ENCODE measurements around the gene PSMD2. TPM values are rescaled to one million over a fixed set of nuclear protein-coding genes. Genes with fewer than 3 reads are reported as not detected.
A peak's percentile ranks its signal among the peaks of the same experiment; 100 is the strongest.

PSMD2 gene
- total and polyA plus RNA-seq, 4 donors = 78.7 to 222 (median 166) TPM

DNA sequence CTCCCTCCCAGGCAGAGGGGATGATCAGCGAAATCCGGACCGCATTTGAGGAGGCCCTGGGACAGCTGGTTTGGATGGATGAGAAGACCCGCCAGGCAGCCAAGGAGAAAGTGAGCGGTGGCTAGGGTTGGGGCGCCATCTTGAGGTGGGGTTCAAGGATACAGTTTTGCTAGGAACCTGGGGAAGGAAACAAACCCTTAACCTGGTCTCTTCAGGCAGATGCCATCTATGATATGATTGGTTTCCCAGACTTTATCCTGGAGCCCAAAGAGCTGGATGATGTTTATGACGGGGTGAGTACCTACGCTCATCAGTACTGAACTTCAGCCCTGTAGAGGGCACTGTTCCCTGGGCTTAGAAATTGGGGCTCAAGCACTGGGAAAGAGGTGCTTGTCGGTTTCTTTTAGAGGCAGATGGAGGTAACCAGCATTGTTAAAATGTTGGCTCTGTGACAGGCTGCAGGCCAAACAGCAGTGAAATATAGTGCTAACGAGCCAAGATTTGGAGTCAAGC is 9.6 kb upstream of the PSMD2 start:
- Histone ChIP-seq H3K27ac (ENCODE audit: low read depth in 1 of 2, low read length in 1 of 2) (no peak overlapping the region), H3K9ac (ENCODE audit: insufficient read depth in 1 of 2, low read length in 2 of 2) (no peak overlapping the region), H3K9me3 (ENCODE audit: control insufficient read depth in 4 of 4, insufficient read depth in 3 of 4, low read length in 3 of 4) (no peaks in the 10 kb centered on the region), H3K4me3 (no peak overlapping the region), H3K36me3 (ENCODE audit: control insufficient read depth in 4 of 4, insufficient read depth in 4 of 4, low read length in 4 of 4) (no peaks in the 10 kb centered on the region), H3K27me3 (ENCODE audit: control insufficient read depth in 3 of 3, insufficient read depth in 3 of 3, low read length in 2 of 3) (no peaks in the 10 kb centered on the region), H3K4me1 (ENCODE audit: control insufficient read depth in 5 of 5, insufficient read depth in 5 of 5, low read length in 5 of 5) (peaks cover 0 to 3% (median 0%) of the 10 kb centered on the region in 5 donors)
- DNase-seq (peak; percentile 12 to 37 (median 32)), ATAC-seq (ENCODE audit: insufficient read depth, low FRiP score) (peak; percentile 35)
- TF ChIP-seq, protein P1, sequence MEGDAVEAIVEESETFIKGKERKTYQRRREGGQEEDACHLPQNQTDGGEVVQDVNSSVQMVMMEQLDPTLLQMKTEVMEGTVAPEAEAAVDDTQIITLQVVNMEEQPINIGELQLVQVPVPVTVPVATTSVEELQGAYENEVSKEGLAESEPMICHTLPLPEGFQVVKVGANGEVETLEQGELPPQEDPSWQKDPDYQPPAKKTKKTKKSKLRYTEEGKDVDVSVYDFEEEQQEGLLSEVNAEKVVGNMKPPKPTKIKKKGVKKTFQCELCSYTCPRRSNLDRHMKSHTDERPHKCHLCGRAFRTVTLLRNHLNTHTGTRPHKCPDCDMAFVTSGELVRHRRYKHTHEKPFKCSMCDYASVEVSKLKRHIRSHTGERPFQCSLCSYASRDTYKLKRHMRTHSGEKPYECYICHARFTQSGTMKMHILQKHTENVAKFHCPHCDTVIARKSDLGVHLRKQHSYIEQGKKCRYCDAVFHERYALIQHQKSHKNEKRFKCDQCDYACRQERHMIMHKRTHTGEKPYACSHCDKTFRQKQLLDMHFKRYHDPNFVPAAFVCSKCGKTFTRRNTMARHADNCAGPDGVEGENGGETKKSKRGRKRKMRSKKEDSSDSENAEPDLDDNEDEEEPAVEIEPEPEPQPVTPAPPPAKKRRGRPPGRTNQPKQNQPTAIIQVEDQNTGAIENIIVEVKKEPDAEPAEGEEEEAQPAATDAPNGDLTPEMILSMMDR (IDR thresholded peaks at IDR 0.05; ENCODE audit: control extremely low read depth, extremely low read depth) = no peak
- 11 to 16% methylated on average over 10 of the region's 10 CpGs for WGBS, 2 donors

DNA sequence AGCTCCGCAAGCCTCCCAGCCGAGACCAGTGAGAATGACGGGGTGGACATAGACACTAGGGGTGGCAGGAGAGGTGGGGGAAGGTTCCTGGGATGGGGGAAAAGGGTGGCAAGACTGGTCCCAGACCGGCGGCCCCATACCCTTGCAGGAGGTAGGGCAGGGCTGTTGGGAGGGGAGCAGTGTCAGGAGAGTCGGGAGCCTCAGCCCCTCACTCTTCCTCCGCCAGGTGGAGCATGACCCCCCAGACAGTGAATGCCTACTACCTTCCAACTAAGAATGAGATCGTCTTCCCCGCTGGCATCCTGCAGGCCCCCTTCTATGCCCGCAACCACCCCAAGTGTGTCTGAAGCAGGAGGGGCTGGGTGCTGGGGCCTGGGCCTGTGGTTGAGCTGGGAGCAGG is 8.7 kb upstream of the PSMD2 start:
- H3K36me3 ChIP-seq (ENCODE audit: control insufficient read depth in 4 of 4, insufficient read depth in 4 of 4, low read length in 4 of 4) = no peaks in the 10 kb centered on the region
- H3K9ac ChIP-seq (ENCODE audit: insufficient read depth in 1 of 2, low read length in 2 of 2) = no peak overlapping the region
- no peak for ATAC-seq (ENCODE audit: insufficient read depth, low FRiP score)
- H3K27me3 ChIP-seq (ENCODE audit: control insufficient read depth in 3 of 3, insufficient read depth in 3 of 3, low read length in 2 of 3) = peaks cover 0 to 4% (median 0%) of the 10 kb centered on the region in 3 donors
- H3K9me3 ChIP-seq (ENCODE audit: control insufficient read depth in 4 of 4, insufficient read depth in 3 of 4, low read length in 3 of 4) = no peaks in the 10 kb centered on the region
- H3K4me3 ChIP-seq = no peak overlapping the region
- no peaks in the 10 kb centered on the region for H3K4me1 ChIP-seq (ENCODE audit: control insufficient read depth in 5 of 5, insufficient read depth in 5 of 5, low read length in 5 of 5)
- no peak for DNase-seq
- H3K27ac ChIP-seq (ENCODE audit: low read depth in 1 of 2, low read length in 1 of 2) = no peak overlapping the region
- TF ChIP-seq, protein P1 (IDR thresholded peaks at IDR 0.05; ENCODE audit: control extremely low read depth, extremely low read depth) = no peak
- 87 to 94% methylated on average over 10 of the region's 10 CpGs for WGBS, 2 donors

DNA sequence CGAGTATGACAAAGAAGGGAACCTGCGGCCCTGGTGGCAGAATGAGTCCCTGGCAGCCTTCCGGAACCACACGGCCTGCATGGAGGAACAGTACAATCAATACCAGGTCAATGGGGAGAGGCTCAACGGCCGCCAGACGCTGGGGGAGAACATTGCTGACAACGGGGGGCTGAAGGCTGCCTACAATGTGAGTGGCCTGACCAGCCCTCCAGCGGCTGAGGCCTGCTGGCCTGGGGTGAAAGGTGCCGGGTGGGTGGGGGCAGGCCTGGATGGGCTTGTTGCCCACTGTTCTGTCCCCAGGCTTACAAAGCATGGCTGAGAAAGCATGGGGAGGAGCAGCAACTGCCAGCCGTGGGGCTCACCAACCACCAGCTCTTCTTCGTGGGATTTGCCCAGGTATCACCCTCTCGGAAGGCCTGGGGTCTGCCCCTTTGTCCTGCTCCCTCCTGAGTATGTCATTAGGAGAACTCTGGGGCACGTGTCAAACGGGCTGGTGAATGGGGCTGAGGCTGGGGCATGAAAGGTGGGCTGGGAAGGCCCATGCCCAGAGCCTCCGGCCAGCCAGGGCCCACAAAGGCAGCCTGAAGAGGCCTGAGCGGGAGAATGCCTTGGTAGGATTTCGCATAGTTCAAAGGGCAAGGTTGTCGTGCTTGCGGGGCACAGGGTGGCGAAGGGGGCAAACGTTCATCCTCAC is 7.8 kb upstream of the PSMD2 start:
- DNase-seq (no peak), ATAC-seq (ENCODE audit: insufficient read depth, low FRiP score) (no peak)
- no peak overlapping the region for H3K9ac ChIP-seq (ENCODE audit: insufficient read depth in 1 of 2, low read length in 2 of 2)
- 90 to 91% methylated on average over 22 of the region's 22 CpGs for WGBS, 2 donors
- no peak overlapping the region for H3K27ac ChIP-seq (ENCODE audit: low read depth in 1 of 2, low read length in 1 of 2)
- no peaks in the 10 kb centered on the region for H3K4me1 ChIP-seq (ENCODE audit: control insufficient read depth in 5 of 5, insufficient read depth in 5 of 5, low read length in 5 of 5)
- H3K36me3 ChIP-seq (ENCODE audit: control insufficient read depth in 4 of 4, insufficient read depth in 4 of 4, low read length in 4 of 4) = no peaks in the 10 kb centered on the region
- TF ChIP-seq, protein P1 (IDR thresholded peaks at IDR 0.05; ENCODE audit: control extremely low read depth, extremely low read depth) = no peak
- H3K27me3 ChIP-seq (ENCODE audit: control insufficient read depth in 3 of 3, insufficient read depth in 3 of 3, low read length in 2 of 3) = peaks cover 0 to 4% (median 0%) of the 10 kb centered on the region in 3 donors
- no peaks in the 10 kb centered on the region for H3K9me3 ChIP-seq (ENCODE audit: control insufficient read depth in 4 of 4, insufficient read depth in 3 of 4, low read length in 3 of 4)
- no peak overlapping the region for H3K4me3 ChIP-seq
